Neuronal stem cell (in vitro differentiated cells): ENCODE measurements around the gene LRRC27.
A peak's percentile ranks its signal among the peaks of the same experiment; 100 is the strongest.

Experiments
- DNase-seq: peaks from one replicate; pipeline ENCODE4 v3.0.0-alpha.2; 2013; ENCODE audit warnings: low spot score
- H2AFZ ChIP-seq: one replicate; pipeline ENCODE4 v1.6.1; 2013; ENCODE audit warnings: mild to moderate bottlenecking, low read length, inconsistent platforms
- H2AK5ac ChIP-seq: 2 replicates; pipeline ENCODE4 v1.6.1; 2013; ENCODE audit warnings: low read depth, mild to moderate bottlenecking, inconsistent platforms, low read length, moderate library complexity, mixed read lengths
- H2BK120ac ChIP-seq: 2 replicates; pipeline ENCODE4 v1.6.1; 2013; ENCODE audit warnings: low read depth, mild to moderate bottlenecking, inconsistent platforms, low read length, moderate library complexity, mixed read lengths
- H2BK12ac ChIP-seq: one replicate; pipeline ENCODE4 v1.6.1; 2013; ENCODE audit warnings: low read length, inconsistent platforms
- H2BK15ac ChIP-seq: 2 replicates; pipeline ENCODE4 v1.6.1; 2013; ENCODE audit warnings: mild to moderate bottlenecking, low read length, inconsistent platforms, mixed read lengths
- H2BK5ac ChIP-seq: one replicate; pipeline ENCODE4 v1.6.1; 2013; ENCODE audit warnings: inconsistent platforms, mild to moderate bottlenecking, low read length, moderate library complexity
- H3K14ac ChIP-seq: one replicate; pipeline ENCODE4 v1.6.1; 2013; ENCODE audit warnings: low read length, inconsistent platforms
- H3K18ac ChIP-seq: 2 replicates; pipeline ENCODE4 v1.6.1; 2013; ENCODE audit warnings: low read length, inconsistent platforms
- H3K23ac ChIP-seq: 2 replicates; pipeline ENCODE4 v1.6.1; 2013; ENCODE audit warnings: low read depth, mild to moderate bottlenecking, mixed read lengths, low read length, inconsistent platforms; ENCODE audit not compliant: poor library complexity
- H3K27ac ChIP-seq: replicated peaks from 3 replicates; pipeline ENCODE4 v1.5.1; 2013; ENCODE audit warnings: low read length, inconsistent platforms
- H3K27me3 ChIP-seq, 3 experiments: 2 replicates each; pipeline ENCODE4 v1.6.1; 2013; ENCODE audit warnings: low read length in 3 of 3, mild to moderate bottlenecking in 2 of 3, inconsistent platforms in 1 of 3, low read depth in 1 of 3, mixed read lengths in 1 of 3, moderate library complexity in 1 of 3; ENCODE audit not compliant: control insufficient read depth in 3 of 3, insufficient read depth in 3 of 3
- H3K36me3 ChIP-seq, 2 donors: replicated peaks in 1 of 2; 2 replicates each; pipeline ENCODE4 v1.6.1; 2013; ENCODE audit warnings: low read length in 2 of 2; ENCODE audit not compliant: control insufficient read depth in 2 of 2, insufficient read depth in 2 of 2
- H3K4ac ChIP-seq: 2 replicates; pipeline ENCODE4 v1.6.1; 2013; ENCODE audit warnings: inconsistent platforms, mild to moderate bottlenecking, low read length, moderate library complexity
- H3K4me1 ChIP-seq, 2 donors: 1 replicate in 1 of 2; 2 replicates in 1 of 2; pipeline ENCODE4 v1.6.1; 2013; ENCODE audit warnings: low read length in 2 of 2, low read depth in 1 of 2; ENCODE audit not compliant: control insufficient read depth in 2 of 2, insufficient read depth in 1 of 2
- H3K4me2 ChIP-seq: one replicate; pipeline ENCODE4 v1.6.1; 2013; ENCODE audit warnings: mild to moderate bottlenecking, low read length, inconsistent platforms; ENCODE audit not compliant: insufficient read depth, poor library complexity, severe bottlenecking
- H3K4me3 ChIP-seq, 2 donors: 2 replicates each; pipeline ENCODE4 v1.5.1; 2013; ENCODE audit warnings: low read length in 2 of 2, mild to moderate bottlenecking in 2 of 2, inconsistent platforms in 1 of 2, moderate library complexity in 1 of 2
- H3K79me1 ChIP-seq: one replicate; pipeline ENCODE4 v1.6.1; 2013; ENCODE audit warnings: low read depth, mild to moderate bottlenecking, inconsistent platforms, low read length, moderate library complexity
- H3K9ac ChIP-seq: one replicate; pipeline ENCODE4 v1.6.1; 2013; ENCODE audit warnings: mild to moderate bottlenecking, low read depth, low read length, inconsistent platforms; ENCODE audit not compliant: poor library complexity
- H3K9me3 ChIP-seq, 2 donors: replicated peaks in 1 of 2; 2 replicates each; pipeline versions ENCODE3 to v1.6.1; 2013; ENCODE audit warnings: low read length in 2 of 2, mild to moderate bottlenecking in 2 of 2, inconsistent platforms in 1 of 2, low read depth in 1 of 2, mixed read lengths in 1 of 2, moderate library complexity in 1 of 2; ENCODE audit not compliant: control insufficient read depth in 2 of 2, insufficient read depth in 1 of 2
- H4K8ac ChIP-seq: one replicate; pipeline ENCODE4 v1.6.1; 2013; ENCODE audit warnings: low read depth, mild to moderate bottlenecking, inconsistent platforms, low read length, moderate library complexity
- H4K91ac ChIP-seq: one replicate; pipeline ENCODE4 v1.6.1; 2013; ENCODE audit warnings: low read length, low read depth, mild to moderate bottlenecking, inconsistent platforms; ENCODE audit not compliant: poor library complexity
- WGBS, 2 donors: extraction: QIAGEN DNeasy Blood & Tissue Kit; methylation state at CpG; one replicate each; pipeline ENCODE4 v1.1.7; 2013; ENCODE audit warnings: missing lambda C conversion rate in 2 of 2, mixed read lengths in 1 of 2; ENCODE audit not compliant: insufficient read length in 2 of 2, insufficient replicate concordance in 1 of 2; ENCODE audit errors: extremely low coverage in 2 of 2; 5-methylcytosine and 5-hydroxymethylcytosine counted together

Gene LRRC27

DNA sequence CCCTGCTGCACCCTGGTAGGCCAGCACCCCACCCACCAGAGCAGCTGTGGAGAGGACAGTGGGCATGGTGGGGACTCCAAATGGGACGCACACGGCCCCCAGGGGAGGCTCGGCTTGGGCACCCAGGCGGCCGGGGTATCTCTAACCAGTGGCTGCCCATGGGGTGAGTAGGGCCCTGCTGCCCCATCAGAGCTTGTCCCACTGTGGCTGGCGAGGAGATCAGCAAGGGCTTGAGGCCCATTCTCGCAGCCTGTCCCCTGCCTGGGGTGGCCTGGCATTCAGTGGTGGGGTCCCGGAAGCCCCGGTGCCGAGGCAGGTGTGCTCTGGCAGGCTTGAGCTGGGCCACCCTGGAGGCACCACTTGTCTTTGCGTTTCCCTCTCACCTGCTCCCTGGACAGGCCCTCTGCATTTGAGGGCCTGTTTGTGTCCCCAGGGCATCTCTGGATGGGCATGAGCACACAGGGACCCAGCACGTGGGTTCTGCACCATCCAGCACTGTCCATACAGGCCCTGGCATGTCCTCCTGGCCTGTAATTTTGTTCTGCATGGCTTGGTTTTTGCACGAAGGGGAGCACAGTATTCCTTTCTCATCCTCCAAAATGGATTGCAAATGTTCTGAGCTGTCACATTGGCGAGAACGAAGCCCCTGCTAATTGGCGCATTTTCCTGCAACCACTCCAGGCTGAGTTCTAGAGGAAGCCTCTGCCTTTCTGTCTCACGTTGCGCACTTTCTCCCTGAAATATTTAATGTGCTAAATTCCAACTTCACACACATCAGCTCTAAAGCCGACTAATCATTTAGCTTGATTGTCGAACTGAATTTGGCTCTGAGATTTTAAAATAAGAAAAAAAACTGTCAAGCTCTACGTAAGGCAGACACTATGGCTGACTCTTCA, 92.2 kb downstream of the LRRC27 start:
- Histone ChIP-seq H4K91ac (no peak overlapping the region), H2BK5ac (peak overlapping the region; percentile 61), H3K79me1 (peaks cover 5% of the 10 kb centered on the region), H2AFZ (no peak overlapping the region), H4K8ac (no peak overlapping the region), H3K4me2 (no peak overlapping the region), H3K4me1 (peaks cover 11 to 18% of the 10 kb centered on the region in 2 donors), H3K18ac (peak overlapping the region; percentile 52), H2BK120ac (peak overlapping the region; percentile 57), H3K27ac (no peak overlapping the region), H2AK5ac (peak overlapping the region; percentile 98), H3K4me3 (no peak overlapping the region), H2BK15ac (no peak overlapping the region), H3K9ac (peak overlapping the region; percentile 14), H3K9me3 (peaks cover 0 to 7% of the 10 kb centered on the region in 2 donors), H3K14ac (peak overlapping the region; percentile 86), H3K36me3 (peaks cover 0 to 3% of the 10 kb centered on the region in 2 donors), H3K23ac (peak overlapping the region; percentile 16), H2BK12ac (peak overlapping the region; percentile 36), H3K4ac (no peak overlapping the region), H3K27me3 (peaks cover 0 to 1% (median 0%) of the 10 kb centered on the region in 3 experiments)
- WGBS, 2 donors, result no CpG with 5 or more reads among the region's 21 CpGs
- DNase-seq, result no peak

DNA sequence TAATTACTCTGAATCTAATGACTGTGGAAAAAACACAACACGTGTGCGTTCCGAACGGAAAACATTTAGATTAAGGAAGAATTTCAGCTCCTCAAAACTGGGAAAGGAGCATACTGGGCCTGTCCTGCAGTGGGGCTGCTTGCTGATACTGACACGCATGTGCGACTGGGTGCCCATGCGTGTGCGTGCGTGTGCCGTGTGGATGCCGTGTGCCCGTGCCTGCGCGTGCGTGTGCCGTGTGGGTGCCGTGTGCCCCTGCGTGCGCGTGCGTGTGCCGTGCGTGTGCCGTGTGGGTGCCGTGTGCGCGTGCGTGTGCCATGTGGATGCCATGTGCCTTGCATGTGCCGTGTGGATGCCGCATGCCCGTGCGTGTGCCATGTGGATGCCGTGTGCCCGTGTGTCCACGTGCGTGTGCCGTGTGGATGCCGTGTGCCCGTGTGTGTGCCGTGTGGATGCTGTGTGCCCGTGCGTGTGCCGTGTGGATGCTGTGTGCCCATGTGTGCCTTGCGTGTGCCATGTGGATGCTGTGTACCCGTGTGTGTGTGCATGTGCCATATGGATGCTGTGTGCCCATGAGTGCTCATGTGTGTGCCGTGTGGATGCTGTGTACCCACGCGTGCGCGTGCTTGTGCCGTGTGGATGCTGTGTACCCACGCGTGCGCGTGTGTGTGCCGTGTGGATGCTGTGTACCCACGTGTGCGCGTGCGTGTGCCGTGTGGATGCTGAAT, 93.2 kb downstream of the LRRC27 start:
- Histone ChIP-seq H3K4me3 (peak overlapping the region in 1 of 2 donors; percentile 59), H3K79me1 (peaks cover 6% of the 10 kb centered on the region), H3K9ac (peak overlapping the region; percentile 88), H3K27ac (no peak overlapping the region), H4K8ac (peak overlapping the region; percentile 99), H3K4me2 (no peak overlapping the region), H3K4me1 (peaks cover 11 to 26% of the 10 kb centered on the region in 2 donors), H3K9me3 (peaks cover 0 to 7% of the 10 kb centered on the region in 2 donors), H2BK120ac (no peak overlapping the region), H3K18ac (peak overlapping the region; percentile 90), H2AK5ac (peak overlapping the region; percentile 86), H3K23ac (peak overlapping the region; percentile 99), H3K36me3 (peaks cover 0 to 3% of the 10 kb centered on the region in 2 donors), H2BK12ac (peak overlapping the region; percentile 67), H2AFZ (no peak overlapping the region), H3K27me3 (peaks cover 0 to 1% (median 0%) of the 10 kb centered on the region in 3 experiments), H4K91ac (peak overlapping the region; percentile 90), H2BK15ac (peak overlapping the region; percentile 84), H3K4ac (no peak overlapping the region), H2BK5ac (no peak overlapping the region), H3K14ac (peak overlapping the region; percentile 100)
- WGBS, 2 donors, result no CpG with 5 or more reads among the region's 61 CpGs
- DNase-seq, result no peak

DNA sequence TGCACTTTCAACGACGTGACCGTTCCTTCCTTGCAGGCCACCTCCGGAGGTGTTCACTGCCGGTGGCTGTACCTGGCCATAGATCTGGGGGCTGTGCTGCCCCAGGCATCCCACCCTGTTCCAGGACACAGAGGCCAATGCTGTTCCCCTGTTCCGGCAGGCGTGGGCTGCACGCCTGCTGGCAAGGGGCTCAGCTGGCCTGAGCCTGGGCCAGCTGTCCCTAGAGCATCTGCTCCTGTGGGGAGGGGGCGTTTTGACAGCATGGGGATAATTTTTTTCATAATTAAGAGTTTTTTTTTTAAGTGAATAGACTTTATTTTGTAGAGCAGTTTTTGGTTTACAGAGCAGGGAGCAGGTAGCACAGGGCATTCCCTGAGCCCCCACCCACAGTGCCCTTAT, 93.8 kb downstream of the LRRC27 start:
- H3K14ac ChIP-seq, result peak overlapping the region; percentile 100
- H2AK5ac ChIP-seq, result peak overlapping the region; percentile 86
- H3K9me3 ChIP-seq, result peaks cover 0 to 7% of the 10 kb centered on the region in 2 donors
- WGBS, 2 donors, result no CpG with 5 or more reads among the region's 9 CpGs
- H4K91ac ChIP-seq, result peak overlapping the region; percentile 90
- H3K4ac ChIP-seq, result no peak overlapping the region
- H3K18ac ChIP-seq, result peak overlapping the region; percentile 90
- H2BK12ac ChIP-seq, result peak overlapping the region; percentile 67
- peaks cover 0 to 3% of the 10 kb centered on the region in 2 donors for H3K36me3 ChIP-seq
- H3K79me1 ChIP-seq, result peaks cover 7% of the 10 kb centered on the region
- no peak overlapping the region for H3K27ac ChIP-seq
- H2BK15ac ChIP-seq, result peak overlapping the region; percentile 84
- peaks cover 0 to 1% (median 0%) of the 10 kb centered on the region in 3 experiments for H3K27me3 ChIP-seq
- peak overlapping the region; percentile 78 for H3K9ac ChIP-seq
- no peak for DNase-seq
- no peak overlapping the region for H3K4me2 ChIP-seq
- peaks cover 11 to 24% of the 10 kb centered on the region in 2 donors for H3K4me1 ChIP-seq
- H3K4me3 ChIP-seq, result peak overlapping the region in 1 of 2 donors; percentile 59
- H2BK120ac ChIP-seq, result no peak overlapping the region
- H3K23ac ChIP-seq, result peak overlapping the region; percentile 99
- no peak overlapping the region for H2BK5ac ChIP-seq
- no peak overlapping the region for H4K8ac ChIP-seq
- H2AFZ ChIP-seq, result no peak overlapping the region
